Astrocyte of the cerebellum (primary cell): ENCODE results near the gene SLCO1B1.
A peak's percentile ranks its signal among the peaks of the same experiment; 100 is the strongest.

Experiments
- DNase-seq: peaks from one replicate; pipeline ENCODE4 v3.0.0-alpha.2; 2011; ENCODE audit warnings: low read depth
- H3K4me3 ChIP-seq: 2 replicates; pipeline ENCODE4 v1.5.1; 2011; ENCODE audit warnings: mild to moderate bottlenecking, low read depth, low read length, moderate library complexity
- in situ Hi-C: cut with HindIII; loops from 2 replicates; pipeline ENCODE4 v1.10.0; 2017; ENCODE audit warnings: low sequenced_read_pairs
- TF ChIP-seq, protein P1 (sequence below): IDR thresholded peaks from 2 replicates; pipeline ENCODE4 v1.5.1; 2012; ENCODE audit warnings: low read length, low read depth, moderate library complexity, mild to moderate bottlenecking; ENCODE audit errors: missing control alignments

SLCO1B1 gene

DNA sequence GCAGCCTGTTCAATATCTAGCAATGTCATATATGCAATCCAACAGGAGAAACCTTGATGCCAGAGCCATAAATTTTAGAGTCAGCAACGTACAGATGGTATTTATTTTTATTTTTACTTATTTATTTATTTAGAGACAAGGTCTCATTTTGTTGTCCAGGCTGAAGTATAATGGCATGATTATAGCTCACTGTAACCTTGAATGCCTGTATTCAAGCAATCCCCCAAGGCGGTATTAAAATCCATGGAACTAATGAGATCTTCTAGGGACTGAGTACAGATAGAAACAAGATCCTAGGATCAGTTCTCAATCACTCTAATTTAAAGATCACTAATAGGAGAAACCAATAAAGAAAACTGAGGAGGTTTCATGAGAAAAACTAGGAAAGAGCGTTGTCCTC lies 89.3 kb downstream of the SLCO1B1 start:
- in situ Hi-C loops: no loop called here
- no peak overlapping the region for H3K4me3 ChIP-seq
- TF ChIP-seq, protein P1, sequence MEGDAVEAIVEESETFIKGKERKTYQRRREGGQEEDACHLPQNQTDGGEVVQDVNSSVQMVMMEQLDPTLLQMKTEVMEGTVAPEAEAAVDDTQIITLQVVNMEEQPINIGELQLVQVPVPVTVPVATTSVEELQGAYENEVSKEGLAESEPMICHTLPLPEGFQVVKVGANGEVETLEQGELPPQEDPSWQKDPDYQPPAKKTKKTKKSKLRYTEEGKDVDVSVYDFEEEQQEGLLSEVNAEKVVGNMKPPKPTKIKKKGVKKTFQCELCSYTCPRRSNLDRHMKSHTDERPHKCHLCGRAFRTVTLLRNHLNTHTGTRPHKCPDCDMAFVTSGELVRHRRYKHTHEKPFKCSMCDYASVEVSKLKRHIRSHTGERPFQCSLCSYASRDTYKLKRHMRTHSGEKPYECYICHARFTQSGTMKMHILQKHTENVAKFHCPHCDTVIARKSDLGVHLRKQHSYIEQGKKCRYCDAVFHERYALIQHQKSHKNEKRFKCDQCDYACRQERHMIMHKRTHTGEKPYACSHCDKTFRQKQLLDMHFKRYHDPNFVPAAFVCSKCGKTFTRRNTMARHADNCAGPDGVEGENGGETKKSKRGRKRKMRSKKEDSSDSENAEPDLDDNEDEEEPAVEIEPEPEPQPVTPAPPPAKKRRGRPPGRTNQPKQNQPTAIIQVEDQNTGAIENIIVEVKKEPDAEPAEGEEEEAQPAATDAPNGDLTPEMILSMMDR: no peak
- no peak for DNase-seq

DNA sequence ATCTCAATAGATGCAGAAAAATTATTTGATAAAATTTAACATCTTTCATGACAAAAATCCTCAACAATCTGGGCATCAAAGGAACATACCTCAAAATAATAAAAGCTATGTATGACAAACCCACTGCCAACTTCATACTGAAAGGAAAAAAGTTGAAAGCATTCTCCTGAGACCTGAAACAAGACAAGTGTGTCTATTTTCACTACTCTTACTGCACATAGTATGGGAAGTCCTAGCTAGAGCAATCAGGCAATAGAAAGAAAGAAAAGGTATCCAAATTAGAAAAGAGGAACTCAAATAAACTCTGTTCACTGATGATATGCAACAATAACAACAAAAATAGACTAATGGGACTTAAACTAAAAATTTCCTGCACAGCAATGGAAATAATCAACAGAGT lies 90.1 kb downstream of the SLCO1B1 start:
- TF ChIP-seq, protein P1: no peak
- in situ Hi-C loops: no loop called here
- no peak overlapping the region for H3K4me3 ChIP-seq

DNA sequence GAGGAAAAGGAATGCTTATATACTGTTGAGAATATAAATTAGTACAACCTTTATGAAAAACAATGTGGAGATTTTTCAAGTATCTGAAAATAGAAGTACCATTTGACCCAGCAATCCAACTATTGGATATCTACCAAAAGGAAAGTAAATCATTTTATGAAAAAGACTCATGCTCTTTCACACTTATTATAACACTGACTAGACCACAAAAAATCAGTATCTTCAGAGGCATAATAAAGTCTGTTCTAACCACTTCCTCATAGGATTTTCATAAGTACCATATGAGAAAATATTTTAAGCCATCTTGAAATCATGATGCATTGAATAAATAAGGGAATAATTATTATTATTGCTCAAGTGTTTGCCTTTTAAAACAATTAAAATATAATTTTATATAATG lies 90.8 kb downstream of the SLCO1B1 start:
- TF ChIP-seq, protein P1: no peak
- DNase-seq: no peak
- in situ Hi-C loops: no loop called here
- H3K4me3 ChIP-seq: no peak overlapping the region

More for the DNA sequence above, 90.1 kb downstream of the SLCO1B1 start:
- no peak for DNase-seq

DNA sequence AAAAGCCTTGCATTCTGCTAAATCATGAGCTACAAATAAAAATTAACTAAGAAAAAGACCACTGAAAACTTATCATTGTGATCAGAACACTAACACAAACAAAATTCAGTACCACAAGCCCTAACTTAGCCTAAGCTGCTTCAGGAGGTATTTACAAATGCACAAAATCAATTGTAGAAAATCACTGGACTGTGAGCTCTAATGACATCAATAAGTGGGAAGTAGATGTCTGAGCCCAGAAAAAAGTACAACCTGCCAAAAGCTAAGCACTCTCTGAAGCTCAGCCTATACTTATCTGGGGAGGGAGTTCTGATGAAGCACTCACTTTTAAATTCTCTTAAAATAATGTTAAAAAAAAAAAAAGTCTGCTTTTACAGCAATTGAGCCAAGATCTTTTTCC lies 92.9 kb downstream of the SLCO1B1 start:
- TF ChIP-seq, protein P1: no peak
- no peak overlapping the region for H3K4me3 ChIP-seq
- no peak for DNase-seq
- in situ Hi-C loops: no loop called here

DNA sequence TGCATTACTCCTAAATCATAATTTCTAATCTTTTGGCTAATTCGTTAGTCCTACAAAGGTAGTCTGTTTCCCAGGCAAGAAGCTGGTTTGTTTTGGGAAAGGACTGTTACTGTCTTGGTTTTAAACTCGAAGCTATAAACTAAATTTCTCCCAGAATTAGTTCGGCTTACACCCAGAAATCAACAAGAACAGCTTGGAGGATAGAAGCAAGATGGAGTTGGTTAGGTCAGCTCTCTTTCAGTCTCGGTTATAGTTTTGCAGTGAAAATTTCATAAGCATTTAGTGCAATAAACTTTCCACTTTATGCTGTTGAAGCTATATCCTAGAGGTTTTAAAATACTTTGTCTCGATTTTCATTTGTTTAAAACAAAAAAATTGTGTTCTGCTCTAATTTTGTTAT lies 103.4 kb downstream of the SLCO1B1 start:
- TF ChIP-seq, protein P1: no peak
- no peak for DNase-seq
- no peak overlapping the region for H3K4me3 ChIP-seq
- in situ Hi-C loops: no loop called here

DNA sequence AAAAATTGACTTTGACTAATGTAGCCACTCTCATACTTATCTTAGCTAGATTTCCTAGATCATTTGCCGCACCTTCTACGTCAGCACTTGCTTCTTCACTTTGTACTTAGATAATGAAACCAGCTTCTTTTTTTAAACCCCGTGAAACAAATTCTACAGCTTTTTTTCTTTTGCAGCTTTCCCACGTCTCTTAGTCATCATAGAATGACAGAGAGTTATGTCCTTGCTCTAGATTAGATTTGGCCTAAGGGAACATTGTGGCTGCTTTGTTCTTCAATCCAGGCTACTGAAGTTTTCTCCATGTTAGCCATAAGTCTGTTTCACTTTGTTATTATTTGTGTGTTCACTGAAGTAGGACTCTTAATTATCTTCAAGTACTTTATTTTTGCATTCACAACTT lies 108.9 kb downstream of the SLCO1B1 start:
- in situ Hi-C loops: loop anchor here (5.0 kb wide), 1 partner anchor 77 kb away; no protein-coding TSS in a partner anchor
- no peak overlapping the region for H3K4me3 ChIP-seq
- TF ChIP-seq, protein P1: no peak
- no peak for DNase-seq

DNA sequence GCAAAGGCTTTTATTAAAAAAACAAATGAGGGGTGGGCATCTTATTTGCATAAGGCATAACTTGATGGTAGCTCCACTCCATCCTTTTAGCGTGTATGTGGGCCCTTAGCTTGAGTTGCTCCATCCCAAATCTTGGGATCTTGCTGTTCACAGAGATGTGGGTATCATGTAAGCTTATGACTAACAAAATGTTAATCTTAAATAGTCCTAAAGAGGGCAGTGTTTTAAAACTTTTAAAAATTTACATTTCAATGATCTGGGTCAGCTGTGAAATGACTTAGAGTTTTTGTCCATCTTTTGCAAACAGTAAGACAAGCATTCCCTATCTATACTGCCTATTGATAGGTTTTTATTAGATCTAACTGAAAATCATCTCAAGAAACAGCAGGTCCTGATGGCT lies 117.7 kb downstream of the SLCO1B1 start:
- peak; percentile 3 for DNase-seq
- H3K4me3 ChIP-seq: no peak overlapping the region
- in situ Hi-C loops: no loop called here
- TF ChIP-seq, protein P1: no peak
